Head of caudate nucleus (tissue), 42 donors: Measurements from ENCODE around the gene ADAMTSL5.

ENCODE experiments used
- DNase-seq, 42 donors: peaks; one replicate each; pipeline versions ENCODE4 v3.0.0 to v3.0.0-alpha.2; 2020 to 2021; ENCODE audit warnings: mixed read lengths in 7 of 42
- intact Hi-C: fragments of 100-400 bp; cut with DNase I; formaldehyde crosslinking; loops from one replicate; pipeline ENCODE4 v1.15.0; 2022

ADAMTSL5 gene

DNA sequence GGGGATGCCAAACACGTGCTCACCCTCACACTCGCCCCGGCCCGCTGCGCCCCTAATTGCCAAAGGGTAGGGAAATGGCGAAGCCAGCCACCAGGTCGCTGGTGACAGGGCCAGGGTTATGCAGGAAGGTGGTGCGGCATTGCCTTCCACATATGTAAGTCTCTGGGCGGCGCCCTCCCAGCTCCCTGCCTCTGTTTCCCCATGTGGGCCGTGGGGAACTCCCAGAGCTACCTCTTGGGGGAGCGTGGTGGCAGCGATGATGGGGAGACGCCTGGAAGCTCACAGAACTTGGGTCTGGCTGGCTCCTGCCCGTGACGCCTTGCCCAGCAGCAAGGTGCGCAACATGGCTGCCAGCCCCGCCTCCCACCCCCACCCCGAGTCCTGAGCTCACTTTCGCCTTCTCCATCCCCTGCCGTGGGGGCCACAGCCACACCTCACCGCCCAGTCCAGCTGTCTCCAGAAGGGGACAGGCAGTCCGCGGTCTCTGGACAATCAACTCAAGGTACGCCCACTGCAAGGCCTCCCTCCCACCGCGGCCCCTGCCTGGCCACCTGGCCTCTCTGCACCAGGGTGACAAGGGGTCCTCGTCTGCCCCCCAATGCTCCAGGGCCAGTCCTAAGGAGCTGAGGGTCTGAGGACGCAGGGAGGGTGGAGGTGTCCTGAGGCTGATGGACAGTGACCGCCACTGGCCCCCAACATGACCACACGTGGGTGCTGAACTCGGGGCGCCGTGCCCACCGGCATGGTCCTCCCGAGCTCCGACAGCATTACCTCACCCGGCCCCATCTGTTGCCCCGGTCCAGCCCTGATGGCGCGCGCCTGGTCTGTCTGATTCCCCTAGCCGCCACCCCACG lies 40.4 kb downstream of the ADAMTSL5 start:
- intact Hi-C loops, result no loop called here
- peak in 15 of 42 donors; percentile 27 to 67 (median 44) for DNase-seq

- DNase-seq, result peak in 31 of 42 donors; percentile 42 to 81 (median 65)
Observed at GRCh38 chr19:1471515-1472160, 41.2 kb downstream of the ADAMTSL5 start.

GRCh38 chr19:1471010-1471514 lies 41.8 kb downstream of the ADAMTSL5 start:
- peak in 3 of 42 donors; percentile 26 to 56 (median 33) for DNase-seq
- intact Hi-C loops, result no loop called here

More at GRCh38 chr19:1471515-1472160, 41.2 kb downstream of the ADAMTSL5 start:
- intact Hi-C loops, result no loop called here

GRCh38 chr19:1470305-1471009 lies 42.4 kb downstream of the ADAMTSL5 start:
- DNase-seq, result peak in 38 of 42 donors; percentile 52 to 84 (median 71)
- intact Hi-C loops, result no loop called here

DNA sequence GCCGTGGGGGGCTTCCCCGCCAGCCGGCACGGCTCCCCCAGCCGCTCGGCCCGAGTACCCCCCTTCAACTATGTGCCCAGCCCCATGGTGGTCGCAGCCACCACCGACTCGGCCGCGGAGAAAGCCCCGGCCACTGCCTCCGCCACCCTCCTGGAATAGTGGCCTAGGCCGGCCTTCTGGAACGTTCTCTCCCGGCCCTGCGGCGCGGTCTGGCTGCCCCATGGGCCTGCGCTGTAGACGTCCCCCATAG lies 42.8 kb downstream of the ADAMTSL5 start:
- intact Hi-C loops, result no loop called here
- DNase-seq, result no peak

GRCh38 chr19:1469255-1470054 lies 43.4 kb downstream of the ADAMTSL5 start:
- peak in 1 of 42 donors; percentile 5 for DNase-seq
- intact Hi-C loops, result no loop called here

- DNase-seq, result peak in 1 of 42 donors; percentile 4
- intact Hi-C loops, result no loop called here
Observed at GRCh38 chr19:1468821-1469254, 44.0 kb downstream of the ADAMTSL5 start.

GRCh38 chr19:1468274-1468820 lies 44.5 kb downstream of the ADAMTSL5 start:
- intact Hi-C loops, result no loop called here
- peak in 1 of 42 donors; percentile 4 for DNase-seq

- intact Hi-C loops, result no loop called here
- peak in 1 of 42 donors; percentile 6 for DNase-seq
Observed at GRCh38 chr19:1467490-1468273, 45.1 kb downstream of the ADAMTSL5 start.

GRCh38 chr19:1467215-1467489 lies 45.7 kb downstream of the ADAMTSL5 start:
- intact Hi-C loops, result no loop called here
- no peak for DNase-seq

DNA sequence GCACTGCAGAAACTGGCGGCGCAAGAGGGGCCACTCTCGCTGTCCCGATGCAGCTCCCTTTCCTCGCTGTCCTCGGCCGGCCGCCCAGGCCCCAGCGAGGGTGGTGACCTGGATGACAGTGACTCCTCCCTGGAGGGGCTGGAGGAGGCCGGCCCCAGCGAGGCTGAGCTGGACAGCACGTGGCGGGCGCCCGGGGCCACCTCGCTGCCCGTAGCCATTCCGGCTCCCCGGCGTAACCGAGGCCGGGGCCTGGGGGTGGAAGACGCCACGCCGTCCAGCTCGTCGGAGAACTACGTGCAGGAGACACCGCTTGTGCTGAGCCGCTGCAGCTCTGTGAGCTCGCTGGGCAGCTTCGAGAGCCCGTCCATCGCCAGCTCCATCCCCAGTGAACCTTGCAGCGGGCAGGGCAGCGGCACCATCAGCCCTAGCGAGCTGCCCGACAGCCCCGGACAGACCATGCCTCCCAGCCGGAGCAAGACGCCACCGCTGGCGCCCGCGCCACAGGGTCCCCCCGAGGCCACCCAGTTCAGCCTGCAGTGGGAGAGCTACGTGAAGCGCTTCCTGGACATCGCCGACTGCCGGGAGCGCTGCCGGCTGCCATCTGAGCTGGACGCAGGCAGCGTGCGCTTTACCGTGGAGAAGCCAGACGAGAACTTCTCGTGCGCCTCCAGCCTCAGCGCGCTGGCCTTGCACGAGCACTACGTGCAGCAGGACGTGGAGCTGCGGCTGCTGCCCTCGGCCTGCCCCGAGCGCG lies 46.2 kb downstream of the ADAMTSL5 start:
- DNase-seq, result peak in 2 of 42 donors; percentile 5 to 6
- intact Hi-C loops, result no loop called here

DNA sequence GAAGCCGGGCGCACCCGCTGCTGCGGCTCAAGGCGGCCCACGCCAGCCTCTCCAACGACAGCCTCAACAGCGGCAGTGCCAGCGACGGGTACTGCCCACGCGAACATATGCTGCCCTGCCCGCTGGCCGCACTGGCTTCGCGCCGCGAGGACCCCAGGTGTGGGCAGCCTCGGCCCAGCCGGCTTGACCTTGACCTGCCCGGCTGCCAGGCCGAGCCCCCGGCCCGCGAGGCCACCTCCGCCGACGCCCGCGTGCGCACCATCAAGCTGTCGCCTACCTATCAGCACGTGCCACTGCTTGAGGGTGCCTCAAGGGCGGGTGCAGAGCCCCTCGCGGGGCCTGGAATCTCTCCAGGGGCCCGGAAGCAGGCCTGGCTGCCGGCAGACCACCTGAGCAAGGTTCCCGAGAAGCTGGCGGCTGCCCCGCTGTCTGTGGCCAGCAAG lies 46.8 kb downstream of the ADAMTSL5 start:
- DNase-seq, result peak in 1 of 42 donors; percentile 7
- intact Hi-C loops, result no loop called here

DNA sequence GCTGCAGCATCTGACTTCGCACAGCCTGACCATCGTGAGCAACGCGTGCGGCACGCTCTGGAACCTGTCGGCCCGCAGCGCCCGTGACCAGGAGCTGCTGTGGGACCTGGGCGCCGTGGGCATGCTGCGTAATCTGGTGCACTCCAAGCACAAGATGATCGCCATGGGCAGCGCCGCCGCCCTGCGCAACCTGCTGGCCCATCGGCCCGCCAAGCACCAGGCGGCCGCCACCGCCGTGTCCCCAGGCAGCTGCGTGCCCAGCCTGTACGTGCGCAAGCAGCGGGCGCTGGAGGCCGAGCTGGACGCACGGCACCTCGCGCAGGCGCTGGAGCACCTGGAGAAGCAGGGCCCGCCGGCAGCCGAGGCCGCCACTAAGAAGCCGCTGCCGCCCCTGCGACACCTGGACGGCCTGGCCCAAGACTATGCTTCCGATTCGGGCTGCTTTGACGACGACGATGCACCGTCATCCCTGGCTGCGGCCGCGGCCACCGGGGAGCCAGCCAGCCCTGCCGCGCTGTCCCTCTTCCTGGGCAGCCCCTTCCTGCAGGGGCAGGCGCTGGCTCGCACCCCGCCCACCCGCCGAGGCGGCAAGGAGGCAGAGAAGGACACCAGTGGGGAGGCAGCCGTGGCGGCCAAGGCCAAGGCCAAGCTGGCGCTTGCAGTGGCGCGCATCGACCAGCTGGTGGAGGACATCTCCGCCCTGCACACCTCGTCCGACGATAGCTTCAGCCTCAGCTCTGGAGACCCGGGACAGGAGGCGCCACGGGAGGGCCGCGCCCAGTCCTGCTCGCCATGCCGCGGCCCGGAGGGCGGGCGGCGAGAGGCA lies 47.4 kb downstream of the ADAMTSL5 start:
- peak in 2 of 42 donors; percentile 27 to 46 for DNase-seq
- intact Hi-C loops, result no loop called here

DNA sequence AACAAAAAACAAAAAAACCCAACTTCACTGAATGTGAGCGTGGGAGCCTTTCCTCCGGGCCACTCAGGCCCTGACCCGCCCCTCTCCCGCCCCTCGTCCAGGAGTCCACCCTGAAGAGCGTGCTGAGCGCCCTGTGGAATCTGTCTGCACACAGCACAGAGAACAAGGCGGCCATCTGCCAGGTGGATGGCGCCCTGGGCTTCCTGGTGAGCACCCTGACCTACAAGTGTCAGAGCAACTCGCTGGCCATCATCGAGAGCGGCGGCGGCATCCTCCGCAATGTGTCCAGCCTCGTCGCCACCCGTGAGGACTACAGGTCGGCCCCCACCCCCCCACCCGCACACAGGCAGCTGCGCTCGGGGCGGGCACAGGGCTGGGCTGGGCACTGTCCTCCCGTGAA lies 51.0 kb downstream of the ADAMTSL5 start:
- intact Hi-C loops, result no loop called here
- DNase-seq, result peak in 1 of 42 donors; percentile 9

GRCh38 chr19:1460033-1460995 lies 52.5 kb downstream of the ADAMTSL5 start:
- DNase-seq, result peak in 1 of 42 donors; percentile 3
- intact Hi-C loops, result no loop called here
